Gastroesophageal sphincter (tissue), 3 donors: ENCODE measurements around the gene ACAT2.
"Not testable (repeated sequence)": the region's sequence is repeated elsewhere in the genome, so short reads cannot be mapped to it uniquely, and the experiment has no call there.

ENCODE experiments used
- POLR2A ChIP-seq, 2 donors: fragments of 450-650 bp; IDR thresholded peaks; one replicate each; pipeline ENCODE4 v1.6.1; 2017; ENCODE audit warnings: antibody characterized with exemption in 2 of 2, mild to moderate bottlenecking in 2 of 2, moderate library complexity in 1 of 2
- POLR2AphosphoS5 ChIP-seq: sonication (generic); formaldehyde crosslinking; IDR thresholded peaks from one replicate; pipeline ENCODE4 v1.6.1; 2017; ENCODE audit warnings: antibody characterized with exemption
- TF ChIP-seq, protein P1 (sequence below), 4 experiments: fragments of 200-600 bp in 2 of 4; fragments of 450-650 bp in 2 of 4; sonication (generic) in 1 of 4; IDR thresholded peaks; one replicate each; pipeline ENCODE4 v1.5.1; 2017 to 2019; ENCODE audit warnings: antibody characterized with exemption in 4 of 4, mild to moderate bottlenecking in 2 of 4, moderate library complexity in 2 of 4

DNA sequence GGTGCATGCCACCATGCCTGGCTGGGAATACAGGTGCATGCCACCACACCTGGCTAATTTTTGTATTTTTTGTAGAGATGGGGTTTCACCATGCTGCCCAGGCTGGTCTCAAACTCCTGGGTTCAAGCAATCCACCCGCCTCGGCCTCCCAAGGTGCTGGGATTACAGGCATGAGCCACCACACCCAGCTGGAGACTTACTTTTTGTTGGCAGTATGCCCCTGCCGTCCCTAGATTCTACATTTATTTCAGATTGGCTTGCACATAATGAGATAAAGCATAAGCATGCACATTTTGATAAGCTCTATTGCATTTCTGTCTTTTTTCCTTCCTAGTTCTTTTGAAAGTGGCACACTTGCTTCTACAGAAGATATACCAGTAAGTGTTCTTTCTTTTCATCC lies 54.9 kb downstream of the ACAT2 start:
- TF ChIP-seq, protein P1, sequence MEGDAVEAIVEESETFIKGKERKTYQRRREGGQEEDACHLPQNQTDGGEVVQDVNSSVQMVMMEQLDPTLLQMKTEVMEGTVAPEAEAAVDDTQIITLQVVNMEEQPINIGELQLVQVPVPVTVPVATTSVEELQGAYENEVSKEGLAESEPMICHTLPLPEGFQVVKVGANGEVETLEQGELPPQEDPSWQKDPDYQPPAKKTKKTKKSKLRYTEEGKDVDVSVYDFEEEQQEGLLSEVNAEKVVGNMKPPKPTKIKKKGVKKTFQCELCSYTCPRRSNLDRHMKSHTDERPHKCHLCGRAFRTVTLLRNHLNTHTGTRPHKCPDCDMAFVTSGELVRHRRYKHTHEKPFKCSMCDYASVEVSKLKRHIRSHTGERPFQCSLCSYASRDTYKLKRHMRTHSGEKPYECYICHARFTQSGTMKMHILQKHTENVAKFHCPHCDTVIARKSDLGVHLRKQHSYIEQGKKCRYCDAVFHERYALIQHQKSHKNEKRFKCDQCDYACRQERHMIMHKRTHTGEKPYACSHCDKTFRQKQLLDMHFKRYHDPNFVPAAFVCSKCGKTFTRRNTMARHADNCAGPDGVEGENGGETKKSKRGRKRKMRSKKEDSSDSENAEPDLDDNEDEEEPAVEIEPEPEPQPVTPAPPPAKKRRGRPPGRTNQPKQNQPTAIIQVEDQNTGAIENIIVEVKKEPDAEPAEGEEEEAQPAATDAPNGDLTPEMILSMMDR (IDR thresholded peaks at IDR 0.05) = not testable (repeated sequence)
- not testable (repeated sequence) for TF ChIP-seq POLR2A (IDR thresholded peaks at IDR 0.05); POLR2AphosphoS5
